HG03103 (cell line): ENCODE data around the gene SLC51B.
"Not testable (repeated sequence)": the region's sequence is repeated elsewhere in the genome, so short reads cannot be mapped to it uniquely, and the experiment has no call there.

ENCODE experiments used
- ATAC-seq: cut with Tn5 transposase; IDR thresholded peaks from one replicate; pipeline ENCODE4 v1.9.1; 2021; ENCODE audit warnings: low read depth; ENCODE audit not compliant: unreplicated experiment

The SLC51B gene

DNA sequence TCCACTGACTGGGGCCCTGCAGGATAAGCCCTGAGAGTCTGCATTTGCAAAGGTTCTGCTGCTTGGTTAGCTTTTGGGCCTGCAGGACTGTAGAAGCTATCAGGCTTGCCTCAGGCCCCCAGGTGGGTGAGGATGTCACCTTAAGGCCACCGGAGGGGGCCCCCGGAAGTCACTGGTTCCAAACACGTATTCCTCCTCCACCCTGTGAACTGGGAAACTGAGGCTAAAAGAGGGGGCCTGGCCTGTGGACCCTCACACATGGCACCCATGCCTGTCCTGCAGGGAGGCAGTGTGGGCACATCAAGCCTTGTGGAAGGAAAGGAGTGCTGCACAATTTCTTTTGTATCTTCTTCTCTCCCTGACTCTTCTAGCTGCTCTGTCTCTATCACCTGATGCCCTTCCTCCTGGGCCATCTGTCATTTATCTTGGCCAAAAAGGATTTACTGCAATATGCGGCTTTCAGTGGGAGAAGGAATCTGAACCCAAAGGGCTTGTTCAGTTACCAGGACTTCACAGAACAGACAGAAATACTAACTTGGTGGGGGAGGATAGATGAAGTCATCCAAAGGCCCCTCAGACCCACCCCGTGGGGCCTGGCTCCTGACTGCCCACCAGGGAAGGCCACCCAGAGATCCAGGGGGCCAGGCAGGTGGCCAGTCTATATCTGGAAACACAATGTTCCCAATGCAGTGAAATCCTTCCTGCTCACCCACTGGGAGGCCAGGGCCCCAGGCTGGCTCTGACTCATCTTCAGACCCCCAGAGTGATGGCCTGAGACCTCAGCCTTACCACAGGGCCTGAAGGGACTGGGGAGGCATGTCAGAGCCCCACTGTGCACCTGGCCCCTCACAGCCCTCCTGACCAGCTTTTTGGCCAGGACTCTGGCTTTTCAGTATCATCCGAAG lies 51.5 kb downstream of the SLC51B start:
- ATAC-seq: no peak

DNA sequence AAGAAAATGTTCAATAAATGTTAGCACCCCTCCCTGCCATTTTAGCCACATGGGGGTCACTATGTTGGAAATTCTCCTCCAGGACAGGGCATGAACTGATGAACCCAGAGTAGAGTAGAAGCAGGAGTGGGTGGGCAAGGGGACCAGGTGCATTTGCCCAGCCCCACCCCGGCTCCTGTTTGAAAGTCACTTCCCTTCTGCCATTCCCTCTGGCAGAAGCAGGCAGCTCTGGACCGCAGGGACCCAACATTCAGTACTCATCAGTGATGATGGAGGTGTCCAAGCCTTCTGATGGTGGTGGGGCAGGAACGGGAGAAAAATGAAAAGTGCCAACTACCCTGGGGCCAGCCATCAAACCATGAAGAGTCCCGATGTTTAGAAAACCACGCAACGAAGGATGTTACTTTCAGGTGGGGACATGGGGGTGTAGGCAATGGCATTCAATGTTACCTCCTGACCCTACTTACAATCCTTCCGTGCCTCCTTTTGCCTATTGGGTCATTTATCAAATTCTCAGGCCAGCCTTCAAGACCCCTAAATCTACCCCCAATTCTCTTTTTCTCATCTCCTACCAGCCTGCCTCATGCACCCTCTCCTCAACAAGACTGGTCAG lies 52.6 kb downstream of the SLC51B start:
- no peak for ATAC-seq

DNA sequence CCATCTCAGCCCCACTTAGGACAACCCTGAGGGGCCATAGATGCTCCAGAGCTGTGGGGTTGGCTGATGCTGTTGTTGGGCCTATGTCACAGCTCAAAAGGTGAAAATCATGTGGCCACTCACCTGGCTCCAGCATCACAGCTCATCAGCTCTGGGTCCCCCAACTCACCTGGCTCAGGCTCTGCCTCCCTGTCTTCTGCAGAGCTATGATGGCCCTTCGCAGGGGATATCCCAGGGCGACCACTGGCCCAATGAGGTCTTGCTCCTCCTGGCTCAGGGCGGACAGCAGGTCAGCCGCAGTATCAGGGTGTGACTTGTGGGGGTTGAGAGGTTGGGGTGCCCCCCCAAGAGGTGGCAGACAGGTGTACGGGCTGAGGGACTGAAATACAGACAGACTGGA lies 54.1 kb downstream of the SLC51B start:
- ATAC-seq: no peak

DNA sequence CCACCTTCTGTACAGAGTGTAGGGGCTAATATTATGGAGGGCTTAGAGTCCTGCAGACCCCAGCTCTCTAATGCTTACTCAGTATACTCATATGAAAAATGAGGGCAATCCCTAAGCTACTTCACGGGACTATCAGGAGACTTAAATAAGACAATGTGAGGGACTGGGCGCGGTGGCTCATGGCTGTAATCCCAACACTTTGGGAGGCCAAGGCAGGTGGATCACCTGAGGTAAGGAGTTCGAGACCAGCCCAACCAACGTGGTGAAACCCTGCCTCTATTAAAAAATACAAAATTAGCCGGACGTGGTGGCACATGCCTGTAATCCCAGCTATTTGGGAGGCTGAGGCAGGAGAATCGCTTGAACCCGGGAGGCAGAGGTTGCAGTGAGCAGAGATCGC lies 54.6 kb downstream of the SLC51B start:
- ATAC-seq: not testable (repeated sequence)

DNA sequence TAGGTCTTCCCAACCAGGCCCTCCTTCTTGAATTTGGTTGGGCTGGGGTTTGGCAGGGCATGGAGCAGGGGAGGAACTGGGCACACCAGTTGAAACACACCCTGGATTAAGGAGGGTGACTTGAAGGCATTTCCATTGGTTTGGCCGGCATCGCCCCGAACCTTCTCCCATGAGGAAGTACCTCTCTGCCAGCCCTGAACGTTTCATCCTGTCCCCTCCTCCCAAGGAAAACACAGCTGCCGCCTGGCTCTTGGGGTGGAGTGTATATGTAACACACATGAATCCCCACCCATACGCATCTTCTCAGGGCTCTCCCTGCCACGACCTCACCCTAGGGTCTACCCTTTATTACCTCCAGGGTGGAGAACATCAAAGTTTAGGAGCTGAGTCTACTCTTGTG lies 55.3 kb downstream of the SLC51B start:
- ATAC-seq: no peak

DNA sequence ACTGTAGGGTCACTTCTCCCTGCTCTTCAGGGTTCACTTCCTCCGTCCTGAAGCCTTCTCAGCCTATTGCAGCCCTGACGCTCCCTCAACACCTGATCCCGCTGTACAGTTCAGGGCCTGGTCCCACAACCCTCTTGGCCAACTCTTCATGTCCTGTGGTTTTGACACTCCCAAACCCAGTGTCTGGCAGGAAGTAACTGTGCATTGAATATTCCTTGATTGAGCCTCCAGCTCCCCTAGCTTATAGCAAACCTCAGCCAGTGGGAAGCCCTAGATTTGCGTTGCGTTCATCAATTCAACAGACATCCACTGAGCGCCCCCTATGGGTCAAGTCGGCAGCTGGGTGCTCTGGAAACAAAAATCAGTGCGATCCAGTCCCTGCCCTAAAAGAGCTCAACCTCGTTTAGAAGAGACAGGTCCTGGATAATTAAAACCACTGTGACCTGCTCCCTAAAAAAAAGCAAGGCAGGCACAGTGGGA lies 56.3 kb downstream of the SLC51B start:
- ATAC-seq: no peak

DNA sequence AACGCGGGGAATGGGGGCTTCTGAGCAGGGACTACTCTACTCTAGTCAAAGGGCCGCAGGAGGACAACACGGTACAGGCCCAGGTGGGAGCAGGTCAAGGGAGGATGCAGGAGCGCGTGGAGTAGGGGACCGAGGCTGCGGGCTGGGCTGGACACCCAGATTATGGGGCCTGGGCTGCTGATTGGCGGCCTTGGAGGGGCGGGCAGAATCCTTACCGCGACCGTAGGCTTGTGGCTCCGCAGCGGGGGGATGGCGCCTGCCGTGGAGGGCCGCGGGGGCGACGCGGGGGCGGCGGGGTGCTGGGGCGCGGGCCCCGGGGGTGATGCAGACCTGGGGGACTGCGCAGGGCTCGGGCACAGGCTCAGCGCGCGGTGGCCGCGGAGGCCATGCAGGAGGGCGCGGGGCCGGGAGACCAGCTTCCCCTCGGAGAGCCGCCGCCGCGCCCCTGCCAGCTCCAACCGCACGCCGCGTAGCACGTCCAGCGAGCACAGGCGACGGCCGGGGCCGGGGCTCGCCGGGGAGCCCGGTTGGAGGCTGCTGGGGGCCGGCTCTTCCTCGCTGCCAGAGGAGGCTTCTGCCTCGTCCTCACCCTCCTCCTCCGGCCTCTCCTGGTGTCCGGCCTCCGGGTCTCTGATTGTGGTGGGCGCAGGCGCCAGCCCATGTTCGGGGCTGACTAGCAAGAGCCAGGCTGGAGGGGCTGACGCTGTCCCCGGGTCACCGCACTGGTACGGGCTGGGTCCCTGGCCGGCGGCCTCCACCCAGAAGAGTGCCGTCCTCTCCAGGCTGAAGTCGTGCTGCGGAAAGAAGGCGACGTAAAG lies 56.9 kb downstream of the SLC51B start:
- no peak for ATAC-seq

DNA sequence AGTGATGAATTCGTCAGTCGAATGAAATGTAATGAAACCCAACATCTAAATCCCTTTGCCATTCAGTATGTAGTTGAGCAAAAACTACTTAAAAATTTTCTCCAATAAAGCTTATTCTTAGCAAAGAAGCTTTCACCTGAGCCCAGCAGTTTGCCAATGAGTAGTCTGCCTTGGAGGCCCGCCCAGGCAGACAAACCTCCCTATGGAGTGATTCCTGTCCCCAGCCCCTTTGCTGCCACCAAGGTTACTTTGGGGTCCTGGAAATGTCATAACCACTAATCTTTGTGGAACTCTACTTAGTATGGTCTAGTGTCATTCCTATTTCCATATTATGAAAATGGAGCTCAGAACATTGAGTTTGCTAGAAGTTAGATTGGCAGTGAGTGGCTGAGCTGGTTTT lies 57.7 kb downstream of the SLC51B start:
- no peak for ATAC-seq
